NT2/D1 (cell line): ENCODE data around the gene STARD10.

Experiments used
- YY1 ChIP-seq: IDR thresholded peaks from 2 replicates; pipeline ENCODE4 v1.6.1; 2011; ENCODE audit not compliant: insufficient read length, insufficient read depth
- ZNF274 ChIP-seq: IDR thresholded peaks from 2 replicates; pipeline ENCODE4 v1.6.1; 2011; ENCODE audit warnings: mild to moderate bottlenecking, low read depth, low read length

DNA sequence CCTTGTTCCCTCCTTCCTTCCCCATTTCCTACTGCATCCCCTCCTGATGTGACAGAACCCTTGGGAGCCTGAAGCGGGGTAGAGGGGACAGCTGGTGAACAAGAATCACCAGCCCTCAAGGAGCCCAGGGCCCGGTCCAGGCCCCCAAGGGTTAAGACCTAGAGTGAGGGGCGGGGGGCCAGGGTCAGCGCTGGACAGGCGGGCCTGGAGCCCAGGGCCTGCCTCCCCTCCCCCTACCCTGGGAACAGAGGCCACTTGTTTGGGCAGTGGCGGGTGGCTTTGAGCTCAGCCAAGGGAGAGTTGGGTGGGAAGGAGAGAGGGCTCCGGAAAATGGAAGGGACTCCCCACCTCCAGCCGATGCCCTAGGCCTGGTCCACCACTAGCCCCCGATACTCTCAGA is 43.8 kb downstream of the STARD10 start:
- TF ChIP-seq YY1, result no peak
- TF ChIP-seq ZNF274, result no peak
